ENCODE data around the gene DAB2. TPM values are rescaled to one million over a fixed set of nuclear protein-coding genes. Genes with fewer than 3 reads are reported as not detected.

The DAB2 gene
- total RNA-seq, 2 experiments from 2014 or later: 0.40 TPM; not detected in 1

GRCh38 chr5:39331861-39332381 is 92.9 kb downstream of the DAB2 start:
- no peaks in the 10 kb centered on the region for H3K9me2 ChIP-seq (ENCODE audit: insufficient read depth, low read length)
- H4K20me1 ChIP-seq (ENCODE audit: insufficient read depth, low read length): no peaks in the 10 kb centered on the region
- no peak overlapping the region for H3K27ac ChIP-seq (ENCODE audit: low read depth, low read length, poor library complexity, severe bottlenecking)
- TF ChIP-seq CTCF (conservative IDR thresholded peaks at IDR 0.05; ENCODE audit: low read length): no peak
- TF ChIP-seq EZH2phosphoT487 (IDR thresholded peaks at IDR 0.05; ENCODE audit: borderline replicate concordance, low read depth, low read length): no peak
- ChIA-PET POLR2A (no interaction called here), CTCF (ENCODE audit: unreplicated experiment) (no interaction called here)
- DNase-seq (ENCODE audit: low spot score): no peak
- H3K79me2 ChIP-seq (ENCODE audit: insufficient read depth, low read depth, low read length): no peaks in the 10 kb centered on the region
- no peak overlapping the region for H3K4me3 ChIP-seq (ENCODE audit: low read depth, low read length, poor library complexity, severe bottlenecking)
- intact Hi-C loops (cut with micrococcal nuclease; ENCODE audit: unreplicated experiment): no loop called here
- BruUV-seq (replicated peaks): no TSS peak
- no peak overlapping the region for H2AFZ ChIP-seq (ENCODE audit: low read length)
- H3K9me3 ChIP-seq (ENCODE audit: low read length): no peaks in the 10 kb centered on the region
- no peaks in the 10 kb centered on the region for H3K36me3 ChIP-seq (ENCODE audit: insufficient read depth, low read length)
- no peaks in the 10 kb centered on the region for H3K4me1 ChIP-seq (ENCODE audit: insufficient read depth, low read length, poor library complexity, severe bottlenecking)
- no peak overlapping the region for H3K4me2 ChIP-seq (ENCODE audit: low read length)

GRCh38 chr5:39328731-39329130 is 96.0 kb downstream of the DAB2 start:
- no peak for DNase-seq (ENCODE audit: low spot score)
- POLR2A ChIA-PET: interaction anchor here (0.6 kb wide), 1 partner anchor 181 kb away, joined by 3 read pairs; no protein-coding TSS in a partner anchor
- H3K4me3 ChIP-seq (ENCODE audit: low read depth, low read length, poor library complexity, severe bottlenecking): no peak overlapping the region
- no peaks in the 10 kb centered on the region for H3K36me3 ChIP-seq (ENCODE audit: insufficient read depth, low read length)
- H3K4me2 ChIP-seq (ENCODE audit: low read length): no peak overlapping the region
- no TSS peak for BruUV-seq (replicated peaks)
- H4K20me1 ChIP-seq (ENCODE audit: insufficient read depth, low read length): no peaks in the 10 kb centered on the region
- no peak overlapping the region for H3K27ac ChIP-seq (ENCODE audit: low read depth, low read length, poor library complexity, severe bottlenecking)
- CTCF ChIA-PET (ENCODE audit: unreplicated experiment): no interaction called here
- H3K9me3 ChIP-seq (ENCODE audit: low read length): no peaks in the 10 kb centered on the region
- H2AFZ ChIP-seq (ENCODE audit: low read length): no peak overlapping the region
- TF ChIP-seq CTCF (conservative IDR thresholded peaks at IDR 0.05; ENCODE audit: low read length) (no peak), EZH2phosphoT487 (IDR thresholded peaks at IDR 0.05; ENCODE audit: borderline replicate concordance, low read depth, low read length) (no peak)
- H3K79me2 ChIP-seq (ENCODE audit: insufficient read depth, low read depth, low read length): no peaks in the 10 kb centered on the region
- intact Hi-C loops (cut with micrococcal nuclease; ENCODE audit: unreplicated experiment): no loop called here
- no peaks in the 10 kb centered on the region for H3K9me2 ChIP-seq (ENCODE audit: insufficient read depth, low read length)
- no peaks in the 10 kb centered on the region for H3K4me1 ChIP-seq (ENCODE audit: insufficient read depth, low read length, poor library complexity, severe bottlenecking)

GRCh38 chr5:39323542-39323941 is 101.2 kb downstream of the DAB2 start:
- Histone ChIP-seq H3K36me3 (ENCODE audit: insufficient read depth, low read length) (no peaks in the 10 kb centered on the region), H4K20me1 (ENCODE audit: insufficient read depth, low read length) (no peaks in the 10 kb centered on the region), H2AFZ (ENCODE audit: low read length) (no peak overlapping the region), H3K4me1 (ENCODE audit: insufficient read depth, low read length, poor library complexity, severe bottlenecking) (no peaks in the 10 kb centered on the region), H3K27ac (ENCODE audit: low read depth, low read length, poor library complexity, severe bottlenecking) (no peak overlapping the region), H3K79me2 (ENCODE audit: insufficient read depth, low read depth, low read length) (no peaks in the 10 kb centered on the region), H3K9me2 (ENCODE audit: insufficient read depth, low read length) (no peaks in the 10 kb centered on the region), H3K9me3 (ENCODE audit: low read length) (no peaks in the 10 kb centered on the region), H3K4me2 (ENCODE audit: low read length) (no peak overlapping the region), H3K4me3 (ENCODE audit: low read depth, low read length, poor library complexity, severe bottlenecking) (no peak overlapping the region)
- ChIA-PET CTCF (ENCODE audit: unreplicated experiment) (no interaction called here), POLR2A (no interaction called here)
- intact Hi-C loops (cut with micrococcal nuclease; ENCODE audit: unreplicated experiment): no loop called here
- BruUV-seq (replicated peaks): no TSS peak
- TF ChIP-seq EZH2phosphoT487 (IDR thresholded peaks at IDR 0.05; ENCODE audit: borderline replicate concordance, low read depth, low read length): no peak
- TF ChIP-seq CTCF (conservative IDR thresholded peaks at IDR 0.05; ENCODE audit: low read length): no peak
- DNase-seq (ENCODE audit: low spot score): no peak

Other genes with a start within 250 kb of the DAB2 start
- 0.16 TPM in 1 of 2 replicates, not detected in the other for gene FYB1, start 205.4 kb downstream of the DAB2 start, total RNA-seq (2014; rRNA removed; shearing (Covaris generic))
- not detected in 2 replicates for gene FYB1, start 205.4 kb downstream of the DAB2 start, total RNA-seq (2022)
- 0.23 TPM in 1 of 2 replicates, not detected in the other for gene C9, start 60.5 kb downstream of the DAB2 start, total RNA-seq (2014; rRNA removed; shearing (Covaris generic))
- not detected in 2 replicates for gene C9, start 60.5 kb downstream of the DAB2 start, total RNA-seq (2022)